Measurements from ENCODE around the gene TMEM143. TPM values are rescaled to one million over a fixed set of nuclear protein-coding genes. Genes with fewer than 3 reads are reported as not detected.
A peak's percentile ranks its signal among the peaks of the same experiment; 100 is the strongest.
"Not testable (repeated sequence)": the region's sequence is repeated elsewhere in the genome, so short reads cannot be mapped to it uniquely, and the experiment has no call there.

The TMEM143 gene
- total RNA-seq: 14.4 TPM

DNA sequence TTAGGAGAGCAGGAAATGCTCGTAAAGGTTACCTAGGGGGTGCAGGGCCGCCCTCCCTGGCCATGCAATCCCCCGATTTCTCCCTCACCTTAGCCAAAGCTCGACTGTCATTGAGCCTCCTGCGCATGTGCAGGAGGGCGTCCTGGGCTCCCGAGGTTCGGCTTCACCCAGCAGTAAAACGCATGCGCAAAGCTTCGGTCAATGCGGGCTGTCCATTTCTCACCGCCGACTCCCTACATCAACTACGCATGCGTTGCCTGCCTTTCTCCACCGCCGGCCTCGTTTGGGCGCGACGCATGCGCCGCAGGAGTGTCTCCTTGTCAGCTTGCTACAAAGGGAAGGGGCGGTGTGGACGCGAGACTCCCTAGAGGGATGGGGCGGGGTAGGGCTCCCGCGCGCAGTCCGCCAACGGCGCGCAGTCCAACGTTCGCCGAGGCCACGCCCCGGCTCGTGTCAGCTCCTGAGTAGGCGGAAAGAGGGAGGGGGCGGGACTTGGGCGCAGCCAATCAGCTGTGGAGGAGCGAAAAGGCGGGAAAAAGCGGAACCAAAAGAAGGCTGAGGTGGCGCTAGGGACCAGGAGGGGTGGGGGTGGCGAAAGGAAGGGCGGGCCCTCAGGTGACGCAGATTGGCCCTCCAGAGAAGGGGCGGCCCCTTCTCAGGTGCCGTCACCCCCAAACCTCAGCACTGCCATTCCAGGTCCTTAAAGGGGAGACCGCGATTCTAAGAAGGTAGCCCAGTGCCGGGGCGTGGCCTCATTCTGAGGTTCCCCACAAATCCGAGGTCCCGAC, at the start of gene TMEM143, which contains the start of gene SYNGR4:
TSS of gene TMEM143 (minus strand) at position 131 of the 788 bp plus-strand sequence. CDS start at position 111, 20 bp downstream.
TSS of gene SYNGR4 (plus strand) at position 558 of the 788 bp plus-strand sequence. CDS start 1,476 bp downstream, outside the sequence.
- peak; percentile 100 for DNase-seq

DNA sequence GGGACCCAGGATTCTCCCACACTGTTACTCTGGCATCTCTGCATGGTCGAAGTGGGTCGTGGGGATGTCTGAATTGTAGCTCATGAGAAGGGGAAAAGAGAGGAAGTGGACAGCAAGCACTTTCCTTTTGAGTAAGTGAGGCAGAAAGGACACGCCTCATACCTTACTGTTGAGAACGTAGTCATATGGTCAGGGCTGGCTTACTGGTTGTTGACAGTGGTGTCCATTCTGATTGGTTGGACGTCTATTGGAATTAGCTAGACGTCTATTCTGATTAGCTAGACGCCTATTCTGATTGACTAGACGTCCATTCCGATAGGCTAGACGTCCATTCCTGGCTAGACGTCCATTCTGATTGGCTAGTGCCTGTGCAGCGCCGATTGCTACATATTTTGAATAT, 42.1 kb upstream of the TMEM143 start:
- no peak for DNase-seq

DNA sequence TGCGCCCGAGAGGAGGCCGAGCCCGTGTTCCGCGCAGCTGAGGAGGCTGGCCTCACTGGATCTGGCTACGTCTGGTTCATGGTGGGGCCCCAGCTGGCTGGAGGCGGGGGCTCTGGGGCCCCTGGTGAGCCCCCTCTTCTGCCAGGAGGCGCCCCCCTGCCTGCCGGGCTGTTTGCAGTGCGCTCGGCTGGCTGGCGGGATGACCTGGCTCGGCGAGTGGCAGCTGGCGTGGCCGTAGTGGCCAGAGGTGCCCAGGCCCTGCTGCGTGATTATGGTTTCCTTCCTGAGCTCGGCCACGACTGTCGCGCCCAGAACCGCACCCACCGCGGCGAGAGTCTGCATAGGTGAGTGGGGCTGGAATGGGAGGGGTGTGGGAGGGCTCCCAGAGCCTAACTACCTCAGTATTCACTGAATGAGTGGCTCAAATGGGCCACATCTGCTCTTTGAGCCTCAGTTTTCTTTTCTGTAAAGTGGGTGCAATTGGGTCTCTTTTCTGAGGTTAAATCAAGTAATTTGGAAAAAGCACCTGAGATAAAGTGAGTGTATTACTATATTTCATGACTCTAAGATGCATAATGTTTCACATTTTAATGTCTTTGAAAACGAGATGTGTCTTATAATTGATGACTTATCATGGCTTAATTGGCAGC, 41.4 kb upstream of the TMEM143 start:
- no peak for DNase-seq

DNA sequence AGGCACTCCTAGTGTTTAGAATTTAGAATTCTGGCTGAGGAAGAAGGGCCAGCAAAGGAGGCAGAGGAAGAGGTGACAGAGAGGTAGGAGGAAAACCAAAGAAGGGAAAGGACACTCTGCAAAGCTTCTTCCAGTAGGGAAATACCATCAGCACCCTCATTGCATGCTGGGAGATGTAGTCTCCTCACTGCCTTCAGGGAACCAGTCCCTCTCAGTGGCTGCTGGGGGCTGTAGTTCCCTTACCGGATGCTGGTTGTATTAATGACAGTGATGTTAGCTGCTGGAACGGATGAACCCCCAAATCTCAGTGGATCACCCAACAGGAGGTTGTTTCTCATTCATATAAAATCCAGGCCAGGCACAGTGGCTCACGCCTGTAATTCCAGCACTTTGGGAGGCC, 39.9 kb upstream of the TMEM143 start:
- DNase-seq: peak; percentile 62

DNA sequence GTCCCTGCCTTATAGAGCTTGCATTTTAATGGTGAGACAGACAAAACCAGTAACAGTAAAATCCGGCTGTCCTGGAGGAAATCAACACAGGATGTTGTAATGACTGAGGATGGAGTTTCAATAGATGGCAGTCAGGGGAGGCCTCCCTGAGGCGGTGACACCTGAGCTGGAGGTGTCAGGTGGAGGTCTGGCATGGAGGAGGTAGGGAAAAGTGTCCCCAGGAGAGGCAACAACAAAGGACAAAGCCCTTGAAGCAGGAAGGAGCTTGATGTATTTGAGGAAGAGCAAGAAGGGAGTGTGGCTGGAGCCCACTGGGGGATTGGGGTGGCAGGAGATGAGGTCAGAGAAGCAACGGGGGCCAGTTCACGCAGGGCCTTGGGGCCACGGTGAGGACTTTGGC, 37.5 kb upstream of the TMEM143 start:
- DNase-seq: no peak

DNA sequence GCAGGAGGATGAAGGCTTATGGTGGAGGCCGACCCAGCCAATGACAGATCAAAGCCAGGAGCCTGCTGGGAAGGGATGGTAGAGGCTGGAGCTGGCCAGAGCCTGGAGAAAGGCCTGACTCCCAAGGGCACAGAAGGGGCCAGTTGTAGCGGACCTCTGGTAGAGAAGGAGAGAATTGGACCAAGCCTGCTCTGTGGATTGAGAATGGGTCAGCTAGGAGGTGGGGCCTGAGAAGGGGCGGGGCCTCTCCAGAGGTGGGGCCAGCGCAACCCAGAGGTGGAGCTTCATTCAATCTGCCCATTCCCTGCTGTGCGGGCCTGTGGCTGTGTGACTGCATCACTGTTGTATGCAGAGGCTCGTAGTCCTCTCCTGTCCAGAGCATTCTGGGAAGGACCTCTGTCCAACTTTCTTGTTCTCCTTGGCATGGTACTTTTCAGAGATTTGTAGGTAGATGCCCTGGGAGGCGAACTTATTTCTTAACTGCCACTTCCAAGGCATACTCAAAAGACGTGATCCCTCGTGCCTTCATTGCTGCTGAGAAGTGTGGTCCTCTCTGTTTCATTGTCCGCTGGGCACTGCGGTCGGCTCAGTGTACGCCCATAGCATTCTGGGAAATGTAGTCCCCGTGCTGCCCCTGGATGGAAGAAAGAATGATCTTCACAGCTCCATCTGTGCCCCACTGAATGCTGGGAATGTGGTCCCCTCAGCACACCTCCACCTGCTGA, 36.4 kb upstream of the TMEM143 start:
- peak; percentile 44 for DNase-seq

DNA sequence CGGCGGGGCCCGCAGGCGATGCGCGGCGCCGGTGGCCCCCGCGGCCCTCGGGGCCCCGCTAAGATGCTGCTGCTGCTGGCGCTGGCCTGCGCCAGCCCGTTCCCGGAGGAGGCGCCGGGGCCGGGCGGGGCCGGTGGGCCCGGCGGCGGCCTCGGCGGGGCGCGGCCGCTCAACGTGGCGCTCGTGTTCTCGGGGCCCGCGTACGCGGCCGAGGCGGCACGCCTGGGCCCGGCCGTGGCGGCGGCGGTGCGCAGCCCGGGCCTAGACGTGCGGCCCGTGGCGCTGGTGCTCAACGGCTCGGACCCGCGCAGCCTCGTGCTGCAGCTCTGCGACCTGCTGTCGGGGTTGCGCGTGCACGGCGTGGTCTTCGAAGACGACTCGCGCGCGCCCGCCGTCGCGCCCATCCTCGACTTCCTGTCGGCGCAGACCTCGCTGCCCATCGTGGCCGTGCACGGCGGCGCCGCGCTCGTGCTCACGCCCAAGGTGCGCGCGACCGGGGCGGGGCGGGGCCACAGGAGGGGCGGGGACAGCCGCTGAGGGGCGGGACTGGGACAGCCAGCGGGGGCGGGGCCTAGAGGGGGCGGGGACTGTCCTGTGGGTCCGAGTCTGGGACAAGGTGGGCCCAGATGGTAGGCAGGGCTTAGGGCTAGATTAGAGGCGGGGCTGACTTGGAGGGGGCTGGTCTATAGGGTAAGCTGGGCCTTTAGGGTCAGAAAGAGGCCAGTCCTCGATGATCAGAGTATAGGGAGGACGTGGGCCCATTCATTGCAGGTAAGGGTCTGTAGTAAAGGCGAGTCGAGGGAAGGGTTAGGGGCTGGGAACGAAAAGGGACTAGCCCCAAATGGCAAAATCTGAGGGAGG, 34.9 kb upstream of the TMEM143 start:
- peak; percentile 80 for DNase-seq

DNA sequence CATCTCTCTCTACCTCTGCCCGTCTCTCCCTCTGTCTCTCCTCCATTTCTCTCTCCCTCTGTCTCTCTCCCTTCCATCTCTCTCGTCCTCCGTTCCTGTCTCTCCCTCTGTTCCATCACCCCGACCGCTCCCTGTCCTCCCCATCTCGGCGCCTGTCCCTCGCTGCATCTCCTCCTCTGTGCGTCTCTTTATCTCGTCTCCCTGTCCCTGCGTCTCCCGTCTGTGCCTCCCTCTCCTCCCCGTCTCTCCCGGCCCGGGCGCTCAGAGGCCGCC, 34.3 kb upstream of the TMEM143 start:
- DNase-seq: no peak

DNA sequence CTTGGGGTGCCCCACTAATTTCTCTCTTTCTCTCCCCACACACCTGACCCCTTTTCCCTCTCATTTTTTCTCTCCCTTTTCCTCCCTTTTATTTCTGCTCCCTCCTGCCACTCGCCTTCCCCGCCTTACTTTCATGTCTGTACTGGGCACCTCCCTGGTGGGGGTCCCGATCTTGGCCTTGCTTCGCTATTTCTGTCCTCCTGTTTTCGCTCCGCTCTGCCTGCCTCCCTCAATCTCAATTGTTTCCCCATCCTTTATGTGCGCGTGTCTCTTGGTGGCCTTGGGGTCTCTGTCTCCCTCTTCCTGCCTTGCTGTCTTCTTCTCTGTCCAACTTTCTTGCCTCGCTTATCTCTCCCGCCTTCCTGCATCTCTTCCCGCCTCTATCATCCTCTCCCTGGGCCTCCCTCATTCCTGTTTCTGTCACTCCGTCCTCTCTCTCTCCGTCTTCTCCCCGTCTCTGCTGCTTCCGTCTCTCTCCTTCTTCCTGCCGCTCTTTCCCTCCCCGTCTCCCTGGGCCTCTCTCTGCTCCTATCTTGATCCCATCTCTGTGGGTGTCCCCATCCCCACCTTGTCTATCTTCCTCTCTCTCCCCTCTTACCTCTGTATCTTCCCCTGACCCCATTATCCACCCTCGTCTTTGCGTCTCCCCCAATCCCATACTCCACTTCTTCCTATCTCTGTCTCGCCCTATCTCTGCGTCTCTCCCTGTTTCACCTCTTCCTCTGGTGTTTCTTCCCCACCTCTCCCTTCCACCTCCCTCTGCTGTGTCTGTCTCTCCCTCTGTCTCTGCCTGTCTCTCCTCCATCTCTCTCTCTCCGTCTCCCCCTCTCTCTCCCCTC, 33.7 kb upstream of the TMEM143 start:
- no peak for DNase-seq

DNA sequence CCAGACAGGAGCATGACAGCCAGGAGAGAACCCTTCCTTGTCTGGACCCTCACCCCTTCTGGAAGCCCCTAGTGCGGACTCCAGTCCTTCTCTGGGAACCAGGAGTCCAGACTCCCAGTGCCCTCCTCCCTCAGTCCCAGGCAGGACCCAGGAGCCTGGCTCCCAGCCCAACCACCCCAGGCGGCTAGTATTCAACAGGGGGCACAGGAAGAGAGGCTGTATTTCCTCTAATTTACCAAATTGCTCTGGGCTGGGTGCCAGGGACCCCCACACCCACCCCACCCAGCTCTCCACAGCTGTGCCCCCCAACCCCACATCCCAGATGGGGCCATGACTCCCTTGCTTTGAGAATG, 33.1 kb upstream of the TMEM143 start:
- no peak for DNase-seq

DNA sequence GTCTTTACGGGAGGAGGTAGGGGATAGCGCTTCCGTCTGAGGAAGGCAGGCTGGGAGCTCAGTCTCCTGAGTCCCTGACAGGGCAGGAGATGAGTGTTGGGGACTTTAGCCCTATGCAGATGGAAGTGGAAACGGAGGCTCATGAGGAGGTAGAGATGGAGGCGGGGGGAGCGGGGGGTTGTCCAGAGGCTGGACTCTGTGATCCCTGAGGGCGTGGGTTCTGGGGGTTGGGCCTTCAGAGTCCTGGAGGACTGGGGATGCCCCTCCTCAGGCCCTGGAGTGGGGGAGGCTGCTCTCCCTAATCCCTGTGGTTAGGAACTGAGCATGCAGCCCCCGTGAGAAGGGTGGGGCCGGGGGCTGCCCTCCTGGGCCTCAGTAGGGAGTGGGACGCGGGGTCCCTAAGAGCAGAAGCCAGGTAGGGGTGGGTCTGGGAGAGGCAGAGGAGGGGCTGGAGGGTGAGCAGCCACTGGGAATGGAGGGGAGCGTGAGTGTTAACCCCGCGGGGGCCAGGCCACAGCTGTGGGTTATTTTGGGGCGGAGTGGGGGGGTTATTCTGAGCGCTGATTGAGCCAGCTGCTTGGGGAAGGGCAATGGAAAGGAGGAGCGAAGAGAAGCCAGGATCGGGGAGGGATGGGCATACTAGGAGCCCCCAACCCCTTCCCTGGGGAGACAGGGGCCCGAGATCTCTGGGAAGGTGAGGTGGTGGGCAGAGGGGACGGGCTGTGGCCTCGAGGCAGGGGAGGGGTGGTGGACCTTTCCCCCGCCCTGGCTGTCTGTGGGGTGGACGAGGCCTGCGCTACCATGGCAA, 32.5 kb upstream of the TMEM143 start:
- DNase-seq: peak; percentile 60

DNA sequence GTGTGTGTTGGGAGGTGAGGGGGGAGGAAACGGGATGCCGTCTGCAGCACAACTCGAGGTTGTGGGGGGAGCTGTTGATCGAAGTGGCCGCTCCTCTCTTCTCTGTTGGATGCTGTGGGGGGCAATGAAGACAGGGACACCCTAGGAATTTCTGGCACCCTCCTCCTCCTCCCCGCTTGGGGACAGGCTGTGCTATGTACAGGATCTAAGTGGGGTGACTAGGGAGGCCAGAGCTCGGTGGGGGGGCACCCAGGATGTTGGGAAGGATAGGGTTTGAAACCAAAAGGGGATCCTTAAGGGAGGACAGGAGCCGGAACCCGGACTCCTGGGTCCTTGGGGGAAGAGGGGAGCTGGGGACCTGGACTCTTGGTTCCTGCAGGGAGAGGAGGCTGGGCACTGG, 31.8 kb upstream of the TMEM143 start:
- no peak for DNase-seq

DNA sequence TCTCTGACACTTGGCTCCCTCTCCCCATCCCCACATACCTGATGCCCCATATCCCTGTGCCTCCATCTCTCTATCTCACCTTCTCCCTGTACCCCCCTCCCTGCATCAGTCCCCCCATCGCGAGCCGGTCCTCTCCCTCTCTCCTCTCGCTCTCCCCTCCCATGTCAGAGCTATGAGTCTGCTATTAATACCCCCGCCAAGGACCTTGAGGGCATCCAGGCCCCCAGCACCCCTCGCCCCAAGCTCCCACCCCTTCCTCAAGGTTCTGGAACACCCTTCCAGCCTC, 31.4 kb upstream of the TMEM143 start:
- no peak for DNase-seq

DNA sequence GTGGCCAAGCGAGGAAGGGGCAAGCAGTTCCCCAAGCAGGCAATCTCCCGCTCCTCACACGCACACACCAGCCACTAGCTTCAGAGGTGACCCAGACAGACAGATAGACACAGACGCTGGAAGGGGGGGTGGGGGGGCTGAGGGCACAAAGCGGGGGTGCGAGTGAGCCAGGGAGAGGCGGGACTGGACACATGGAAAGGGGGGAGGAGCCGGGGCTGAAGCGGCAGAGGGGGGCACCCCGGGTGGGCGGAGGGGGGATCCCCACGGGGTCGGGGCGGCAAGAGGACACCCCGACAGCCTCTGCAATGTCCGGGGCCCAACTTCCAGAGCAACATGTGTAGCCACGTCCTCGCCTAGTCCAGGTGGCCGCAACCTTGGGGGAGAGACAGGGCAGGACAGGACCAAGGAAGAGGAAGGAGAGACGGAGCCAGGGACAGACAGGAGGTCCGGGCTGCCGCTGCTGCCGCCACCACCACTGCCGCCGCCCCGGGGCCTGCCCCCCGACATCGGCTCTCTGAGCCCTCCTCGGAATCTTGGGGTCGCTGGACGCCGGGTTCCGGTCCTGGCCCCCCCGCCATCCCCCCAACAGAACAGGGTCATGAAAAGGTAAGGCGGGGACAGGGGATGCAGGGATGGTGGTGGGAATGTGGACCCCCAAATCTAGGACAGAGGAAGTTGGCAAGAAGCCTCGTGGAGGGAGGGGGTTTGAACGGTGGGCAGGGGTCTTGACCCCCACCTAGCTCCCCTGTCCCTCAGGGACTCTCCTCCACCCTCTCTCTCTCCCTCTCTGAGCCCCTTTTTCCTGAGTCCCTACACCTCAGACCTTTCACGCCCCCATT, 30.8 kb upstream of the TMEM143 start:
- no peak for DNase-seq

DNA sequence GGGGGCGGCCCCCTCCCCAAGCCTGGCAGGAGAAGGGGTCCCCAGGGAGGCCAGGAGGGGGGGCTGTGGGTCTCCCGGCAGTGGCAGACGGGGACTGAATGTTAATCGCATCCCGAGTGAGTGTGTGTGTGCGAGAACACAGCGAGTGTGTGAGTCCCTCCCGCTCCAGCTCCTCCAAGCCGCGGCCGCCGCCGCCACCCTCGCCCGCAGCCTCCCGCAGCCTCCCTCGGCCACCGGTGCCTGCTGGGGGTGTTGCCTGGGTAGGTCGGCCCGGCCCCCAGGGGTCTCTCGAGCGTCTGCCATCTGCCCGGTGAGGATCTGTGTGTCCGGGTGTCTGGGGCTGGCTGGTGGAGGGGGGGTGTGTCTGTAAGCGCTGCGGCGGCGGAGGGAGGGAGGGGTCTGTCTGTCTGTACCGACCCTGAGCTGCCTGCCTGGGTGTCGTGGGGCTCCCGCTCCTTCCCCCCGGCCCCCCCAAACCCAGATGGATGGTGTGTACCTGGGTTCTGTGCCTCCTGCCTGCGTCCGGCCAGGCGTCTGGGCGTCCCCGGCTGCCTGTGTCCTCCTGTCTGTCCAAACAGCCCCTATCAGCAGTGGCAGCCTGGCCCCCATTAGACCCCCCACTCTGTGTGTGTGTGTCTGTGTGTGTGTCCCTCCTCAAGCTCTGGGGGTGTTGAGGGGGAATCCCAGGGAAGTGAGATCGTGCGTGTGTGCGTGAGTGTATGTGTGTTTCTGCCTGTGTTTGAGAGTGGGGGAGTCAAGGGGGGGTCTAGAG, 30.0 kb upstream of the TMEM143 start, which contains the start of gene GRIN2D:
TSS of gene GRIN2D (plus strand) at position 110 of the 772 bp plus-strand sequence. CDS start 4,725 bp downstream, outside the sequence.
- peak; percentile 50 for DNase-seq

DNA sequence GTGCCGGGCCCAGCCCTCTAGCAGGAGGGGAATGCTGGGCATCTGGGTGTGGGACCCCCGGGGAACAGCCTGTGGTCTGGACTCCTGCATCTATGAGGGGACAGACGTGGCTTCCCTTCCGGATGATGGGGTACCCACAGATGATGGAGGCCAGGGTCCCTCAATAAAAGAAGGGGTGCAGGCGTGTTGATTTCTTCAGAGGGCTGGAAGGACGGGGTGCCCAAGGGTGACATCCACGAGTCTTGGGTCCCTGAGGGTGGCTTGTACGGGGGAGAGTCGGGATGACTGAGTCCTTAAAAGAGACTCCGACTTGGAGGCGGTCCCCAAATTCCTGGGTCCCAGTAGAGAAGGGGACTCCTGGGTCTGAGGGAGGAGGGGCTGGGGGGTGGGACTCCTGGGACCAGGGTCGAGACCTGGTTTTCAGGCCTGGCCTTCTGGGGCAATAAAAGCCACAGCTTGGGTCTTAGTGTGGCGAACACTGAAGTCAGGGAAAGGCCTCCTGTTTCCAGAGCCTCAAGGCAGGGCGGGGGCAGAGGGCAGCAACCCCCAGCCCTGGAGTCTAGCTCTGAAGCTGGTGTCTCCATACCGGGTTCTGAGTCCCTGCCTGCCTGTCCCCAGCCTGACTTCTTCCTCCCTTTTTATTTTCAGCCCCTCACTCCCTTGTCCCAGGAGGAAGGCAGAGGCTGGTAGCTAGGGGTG, 29.3 kb upstream of the TMEM143 start:
- DNase-seq: no peak

DNA sequence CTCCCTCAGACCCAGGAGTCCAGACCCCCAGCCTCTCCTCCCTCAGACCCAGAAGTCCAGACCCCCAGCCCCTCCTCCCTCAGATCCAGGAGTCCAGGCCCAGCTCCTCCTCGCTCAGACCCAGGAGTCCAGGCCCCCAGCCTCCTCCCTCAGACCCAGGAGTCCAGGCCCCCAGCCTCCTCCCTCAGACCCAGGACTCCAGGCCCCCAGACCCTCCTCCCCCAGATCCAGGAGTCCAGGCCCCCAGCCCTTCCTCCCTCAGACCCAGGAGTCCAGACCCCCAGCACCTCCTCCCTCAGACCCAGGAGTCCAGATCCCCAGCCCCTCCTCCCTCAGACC, 28.2 kb upstream of the TMEM143 start:
- DNase-seq: not testable (repeated sequence)

Measured in tongue (tissue), 2 donors.